GM21360 (cell line): ENCODE measurements around the gene PRPF40A.

Experiments used
- ATAC-seq: cut with Tn5 transposase; IDR thresholded peaks from one replicate; pipeline ENCODE4 v1.9.1; 2021; ENCODE audit warnings: mild to moderate bottlenecking, moderate library complexity; ENCODE audit not compliant: unreplicated experiment

The PRPF40A gene

GRCh38 chr2:152622219-152622618, 95.0 kb downstream of the PRPF40A start:
- ATAC-seq, result no peak

GRCh38 chr2:152620985-152621384, 96.3 kb downstream of the PRPF40A start:
- ATAC-seq, result no peak

- no peak for ATAC-seq
These were observed 97.1 kb downstream of the PRPF40A start for GRCh38 chr2:152620208-152620607.

GRCh38 chr2:152618193-152618564, 99.1 kb downstream of the PRPF40A start:
- ATAC-seq, result no peak

GRCh38 chr2:152617456-152618192, 99.6 kb downstream of the PRPF40A start:
- ATAC-seq, result no peak

- no peak for ATAC-seq
These were observed 102.1 kb downstream of the PRPF40A start for GRCh38 chr2:152615177-152615576.

- ATAC-seq, result peak; percentile 42
These were observed 104.0 kb downstream of the PRPF40A start for GRCh38 chr2:152613235-152613634.

- peak; percentile 76 for ATAC-seq
These were observed 105.6 kb downstream of the PRPF40A start for GRCh38 chr2:152611458-152612231.

GRCh38 chr2:152609699-152610098, 107.6 kb downstream of the PRPF40A start:
- no peak for ATAC-seq

GRCh38 chr2:152609154-152609553, 108.1 kb downstream of the PRPF40A start:
- no peak for ATAC-seq

GRCh38 chr2:152607793-152608300, 109.4 kb downstream of the PRPF40A start:
- no peak for ATAC-seq

GRCh38 chr2:152606941-152607340, 110.3 kb downstream of the PRPF40A start:
- no peak for ATAC-seq

GRCh38 chr2:152606081-152606480, 111.2 kb downstream of the PRPF40A start:
- ATAC-seq, result no peak

- ATAC-seq, result no peak
These were observed 114.1 kb downstream of the PRPF40A start for GRCh38 chr2:152603166-152603565.

GRCh38 chr2:152602750-152603149, 114.5 kb downstream of the PRPF40A start:
- ATAC-seq, result no peak
